A673 (cell line): ENCODE results near the gene KIDINS220. TPM values are rescaled to one million over a fixed set of nuclear protein-coding genes. Genes with fewer than 3 reads are reported as not detected.

ENCODE experiments used
- BruUV-seq: library from RNA; stranded (reverse); fragments of 400-500 nt; replicated peaks from 2 replicates; lab custom pipeline; 2021; lab: Mats Ljungman, UMichigan
- CTCF ChIA-PET: fragments of 300-600 bp; sonication (Branson Sonifier 250); formaldehyde crosslinking; loops from one replicate; lab custom pipeline; 2022; ENCODE audit warnings: antibody characterized with exemption; lab: Charles Lee
- POLR2A ChIA-PET: fragments of 300-600 bp; sonication (Branson Sonifier 250); formaldehyde crosslinking; loops from one replicate; lab custom pipeline; 2022; ENCODE audit warnings: antibody characterized with exemption; ENCODE audit not compliant: low non-redundant PET; lab: Charles Lee
- DNase-seq: peaks from one replicate; pipeline ENCODE4 v3.0.0-alpha.2; 2015; ENCODE audit warnings: low spot score
- H3K27ac ChIP-seq: fragments of 200-600 bp; sonication (generic); 2 replicates; pipeline ENCODE4 v1.5.1; 2016; ENCODE audit warnings: mixed run types, low read depth, mild to moderate bottlenecking, mixed read lengths, antibody characterized with exemption, low read length; ENCODE audit not compliant: poor library complexity, severe bottlenecking
- H3K27me3 ChIP-seq: fragments of 200-600 bp; sonication (generic); replicated peaks from 2 replicates; pipeline ENCODE4 v1.6.1; 2017; ENCODE audit warnings: mixed run types, low read depth, mild to moderate bottlenecking, mixed read lengths, antibody characterized with exemption, low read length; ENCODE audit not compliant: insufficient read depth, poor library complexity
- H3K36me3 ChIP-seq: fragments of 200-600 bp; sonication (generic); 2 replicates; pipeline ENCODE4 v1.6.1; 2016; ENCODE audit warnings: mixed run types, mild to moderate bottlenecking, mixed read lengths, antibody characterized with exemption, low read length; ENCODE audit not compliant: insufficient read depth, poor library complexity, severe bottlenecking
- H3K4me1 ChIP-seq: fragments of 200-600 bp; sonication (generic); 2 replicates; pipeline ENCODE4 v1.6.1; 2017; ENCODE audit warnings: mixed run types, mild to moderate bottlenecking, mixed read lengths, antibody characterized with exemption, low read length; ENCODE audit not compliant: insufficient read depth, poor library complexity, severe bottlenecking
- H3K4me3 ChIP-seq: fragments of 200-600 bp; sonication (generic); 2 replicates; pipeline ENCODE4 v1.5.1; 2016; ENCODE audit warnings: low read depth, mixed run types, mild to moderate bottlenecking, mixed read lengths, low read length; ENCODE audit not compliant: poor library complexity, severe bottlenecking
- H3K9me3 ChIP-seq: fragments of 200-600 bp; sonication (generic); 2 replicates; pipeline ENCODE4 v1.6.1; 2016; ENCODE audit warnings: mixed run types, low read depth, mild to moderate bottlenecking, mixed read lengths, antibody characterized with exemption, low read length; ENCODE audit not compliant: poor library complexity, severe bottlenecking
- EZH2 ChIP-seq: fragments of 200-600 bp; sonication (generic); IDR thresholded peaks from 2 replicates; pipeline ENCODE4 v1.6.1; 2017; ENCODE audit warnings: borderline replicate concordance, low read depth, mild to moderate bottlenecking, mixed read lengths, antibody characterized with exemption, low read length; ENCODE audit not compliant: poor library complexity, severe bottlenecking
- intact Hi-C: fragments of 100-400 bp; cut with micrococcal nuclease; formaldehyde crosslinking; loops from one replicate; pipeline ENCODE4 v1.10.0; 2022; ENCODE audit not compliant: unreplicated experiment
- total RNA-seq: library from RNA; stranded (reverse); gene quantifications from 2 replicates; pipeline ENCODE4 v1.2.3, GENCODE V29; 2021
- TF ChIP-seq, protein P1 (sequence below): fragments of 300-800, 200-600 bp; sonication (generic); conservative IDR thresholded peaks from 2 replicates; pipeline ENCODE4 v1.5.1; 2017; ENCODE audit warnings: low read depth, mild to moderate bottlenecking, antibody characterized with exemption, low read length, moderate library complexity, mixed read lengths

KIDINS220 gene
- total RNA-seq, 1 experiment from 2014 or later, result 46.4 TPM

DNA sequence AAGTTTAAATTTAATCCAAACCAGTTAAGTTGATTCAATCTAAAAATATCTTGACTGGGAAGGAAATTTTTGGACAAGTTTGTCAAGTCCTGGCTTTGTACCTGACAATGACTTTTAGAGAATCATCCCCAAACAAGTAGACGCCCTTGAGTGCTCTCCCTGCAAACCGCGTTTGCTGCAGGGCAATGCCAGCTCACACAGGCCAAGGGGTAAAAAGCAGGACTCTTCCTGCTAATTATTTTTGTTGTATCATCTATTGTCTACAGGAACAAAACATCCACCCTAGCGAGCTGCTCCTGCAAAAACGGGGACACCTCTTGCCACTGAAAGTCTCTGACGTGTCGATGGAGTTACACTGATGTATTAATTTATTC, 144.6 kb downstream of the KIDINS220 start:
- DNase-seq, result no peak
- POLR2A ChIA-PET, result no interaction called here
- Histone ChIP-seq H3K9me3 (no peaks in the 10 kb centered on the region), H3K4me3 (peak overlapping the region; percentile 4), H3K27me3 (no peaks in the 10 kb centered on the region), H3K4me1 (peaks cover 4% of the 10 kb centered on the region), H3K27ac (no peak overlapping the region), H3K36me3 (no peaks in the 10 kb centered on the region)
- intact Hi-C loops, result loop anchor here (2.0 kb wide), 1 partner anchor 68 kb away; no protein-coding TSS in a partner anchor
- CTCF ChIA-PET, result interaction anchor here (1.4 kb wide), 1 partner anchor 69 kb away, joined by 4 read pairs; no protein-coding TSS in a partner anchor
- no peak for TF ChIP-seq EZH2
- TF ChIP-seq, protein P1, sequence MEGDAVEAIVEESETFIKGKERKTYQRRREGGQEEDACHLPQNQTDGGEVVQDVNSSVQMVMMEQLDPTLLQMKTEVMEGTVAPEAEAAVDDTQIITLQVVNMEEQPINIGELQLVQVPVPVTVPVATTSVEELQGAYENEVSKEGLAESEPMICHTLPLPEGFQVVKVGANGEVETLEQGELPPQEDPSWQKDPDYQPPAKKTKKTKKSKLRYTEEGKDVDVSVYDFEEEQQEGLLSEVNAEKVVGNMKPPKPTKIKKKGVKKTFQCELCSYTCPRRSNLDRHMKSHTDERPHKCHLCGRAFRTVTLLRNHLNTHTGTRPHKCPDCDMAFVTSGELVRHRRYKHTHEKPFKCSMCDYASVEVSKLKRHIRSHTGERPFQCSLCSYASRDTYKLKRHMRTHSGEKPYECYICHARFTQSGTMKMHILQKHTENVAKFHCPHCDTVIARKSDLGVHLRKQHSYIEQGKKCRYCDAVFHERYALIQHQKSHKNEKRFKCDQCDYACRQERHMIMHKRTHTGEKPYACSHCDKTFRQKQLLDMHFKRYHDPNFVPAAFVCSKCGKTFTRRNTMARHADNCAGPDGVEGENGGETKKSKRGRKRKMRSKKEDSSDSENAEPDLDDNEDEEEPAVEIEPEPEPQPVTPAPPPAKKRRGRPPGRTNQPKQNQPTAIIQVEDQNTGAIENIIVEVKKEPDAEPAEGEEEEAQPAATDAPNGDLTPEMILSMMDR, result no peak
- no TSS peak for BruUV-seq

DNA sequence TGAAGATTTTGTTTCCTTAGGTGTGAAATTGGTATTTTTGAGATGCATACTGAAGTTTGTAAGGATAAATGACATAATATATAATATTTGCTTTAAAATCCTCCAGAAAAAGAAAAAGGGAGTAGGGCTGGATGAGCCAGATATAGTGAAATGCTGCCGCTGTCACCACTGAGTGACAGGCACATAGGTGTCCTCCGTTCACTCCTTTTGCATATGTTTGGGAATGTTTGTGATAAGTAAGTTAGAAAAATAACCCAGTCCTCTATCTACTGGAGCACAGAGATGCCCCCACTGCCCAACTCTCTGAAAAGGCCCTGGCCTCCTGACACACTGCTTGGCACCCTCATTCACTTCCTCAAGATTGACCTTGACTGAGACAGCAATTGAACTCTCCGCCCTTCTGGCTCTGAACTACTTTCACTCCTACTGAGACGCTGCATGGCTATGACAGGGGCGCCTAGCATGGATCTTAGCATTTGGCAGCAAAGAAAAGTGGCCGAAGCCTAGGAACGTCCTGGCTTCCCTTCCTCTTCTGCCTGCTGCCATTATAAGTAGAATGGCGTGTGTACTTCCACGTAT, 145.5 kb downstream of the KIDINS220 start:
- Histone ChIP-seq H3K4me3 (no peak overlapping the region), H3K27me3 (no peaks in the 10 kb centered on the region), H3K36me3 (no peaks in the 10 kb centered on the region), H3K9me3 (no peaks in the 10 kb centered on the region), H3K27ac (no peak overlapping the region), H3K4me1 (peaks cover 4% of the 10 kb centered on the region)
- no peak for DNase-seq
- TF ChIP-seq EZH2, result no peak
- TF ChIP-seq, protein P1, result no peak
- ChIA-PET CTCF (no interaction called here), POLR2A (no interaction called here)
- no TSS peak for BruUV-seq
- intact Hi-C loops, result loop anchor here (2.0 kb wide), 1 partner anchor 69 kb away; no protein-coding TSS in a partner anchor

DNA sequence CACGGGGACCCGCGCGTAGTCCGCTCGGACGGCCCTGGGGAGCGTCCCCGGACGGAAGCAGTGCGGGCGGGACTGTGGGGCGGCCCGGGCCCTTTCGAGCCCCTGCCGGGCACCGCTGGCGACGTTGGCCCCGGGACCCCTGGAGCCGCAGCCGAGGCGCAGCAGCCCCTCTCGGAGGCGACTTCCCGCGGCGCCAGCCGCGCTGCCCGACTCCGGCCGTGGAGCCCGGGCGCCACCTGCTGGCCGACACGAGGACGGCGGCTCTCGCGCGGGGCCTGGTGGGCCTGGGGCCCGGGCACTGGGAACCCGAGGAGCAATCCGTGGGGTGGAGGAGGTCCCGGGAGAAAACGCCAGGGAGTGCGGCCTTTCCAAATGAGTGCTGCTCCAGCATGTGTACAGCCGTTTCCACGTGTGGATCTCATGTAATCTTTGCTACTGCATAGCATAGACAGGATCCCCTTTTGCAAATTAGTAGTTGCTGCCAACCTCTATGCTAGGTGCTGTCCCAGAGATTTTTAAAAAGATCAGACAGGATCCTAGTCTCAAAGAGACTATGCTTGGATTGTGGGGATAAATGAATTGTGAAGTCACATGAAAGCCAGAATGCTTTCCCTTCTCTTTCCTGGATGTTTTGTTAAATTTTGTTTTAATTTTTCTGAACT, 151.6 kb downstream of the KIDINS220 start:
- H3K4me3 ChIP-seq, result peak overlapping the region; percentile 87
- DNase-seq, result peak; percentile 87
- CTCF ChIA-PET, result no interaction called here
- POLR2A ChIA-PET, result no interaction called here
- H3K36me3 ChIP-seq, result peaks cover 16% of the 10 kb centered on the region
- no peaks in the 10 kb centered on the region for H3K27me3 ChIP-seq
- intact Hi-C loops, result loop anchor here (1.0 to 10.0 kb wide), 7 partner anchors 289 to 1589 kb away; no protein-coding TSS in a partner anchor
- no peaks in the 10 kb centered on the region for H3K9me3 ChIP-seq
- no peak for TF ChIP-seq EZH2
- TF ChIP-seq, protein P1, result peak; percentile 72
- peak overlapping the region; percentile 89 for H3K27ac ChIP-seq
- peaks cover 12% of the 10 kb centered on the region for H3K4me1 ChIP-seq
- BruUV-seq, result no TSS peak
